DOHH2 (cell line): ENCODE results near the gene TNFRSF12A.

ENCODE experiments used
- H3F3A ChIP-seq: fragments of 200-600 bp; sonication (generic), shearing (Covaris generic); 2 replicates; pipeline ENCODE4 v1.6.0; 2016; ENCODE audit warnings: antibody characterized with exemption, mild to moderate bottlenecking; ENCODE audit not compliant: control insufficient read depth, insufficient read depth
- H3K27ac ChIP-seq: fragments of 200-600 bp; sonication (generic); 2 replicates; pipeline ENCODE4 v1.5.1; 2014; ENCODE audit warnings: low read depth, mild to moderate bottlenecking, low read length, moderate library complexity
- H3K27me3 ChIP-seq: fragments of 200-600 bp; sonication (generic); 2 replicates; pipeline ENCODE4 v1.6.1; 2014; ENCODE audit warnings: mild to moderate bottlenecking, low read length, mixed read lengths; ENCODE audit not compliant: control insufficient read depth
- H3K36me3 ChIP-seq: fragments of 200-600 bp; sonication (generic); 2 replicates; pipeline ENCODE4 v1.6.1; 2014; ENCODE audit warnings: mild to moderate bottlenecking, low read length, moderate library complexity, mixed read lengths; ENCODE audit not compliant: control insufficient read depth
- H3K4me1 ChIP-seq: fragments of 200-600 bp; sonication (generic); 2 replicates; pipeline ENCODE4 v1.6.1; 2014; ENCODE audit warnings: mild to moderate bottlenecking, low read length, mixed read lengths; ENCODE audit not compliant: control insufficient read depth
- H3K4me2 ChIP-seq: fragments of 200-600 bp; sonication (generic); 2 replicates; pipeline ENCODE4 v1.6.0; 2014; ENCODE audit warnings: mild to moderate bottlenecking, low read length, moderate library complexity
- H3K4me3 ChIP-seq: fragments of 200-600 bp; sonication (generic); 2 replicates; pipeline ENCODE4 v1.5.1; 2014; ENCODE audit warnings: mild to moderate bottlenecking, low read length, mixed read lengths
- H3K79me2 ChIP-seq: fragments of 200-600 bp; sonication (generic); 2 replicates; pipeline ENCODE4 v1.6.1; 2014; ENCODE audit warnings: mild to moderate bottlenecking, low read length, mixed read lengths; ENCODE audit not compliant: control insufficient read depth
- H3K9me2 ChIP-seq: fragments of 200-600 bp; sonication (generic); replicated peaks from 2 replicates; pipeline ENCODE4 v1.6.1; 2014; ENCODE audit warnings: mild to moderate bottlenecking, low read length, mixed read lengths; ENCODE audit not compliant: control insufficient read depth
- H3K9me3 ChIP-seq: fragments of 200-600 bp; sonication (generic); 2 replicates; pipeline ENCODE4 v1.6.1; 2014; ENCODE audit warnings: antibody characterized with exemption, low read length, mixed read lengths; ENCODE audit not compliant: control insufficient read depth, insufficient read depth
- H4K20me1 ChIP-seq: fragments of 200-600 bp; sonication (generic); 2 replicates; pipeline ENCODE4 v1.6.0; 2014; ENCODE audit warnings: low read depth, mild to moderate bottlenecking, antibody characterized with exemption, low read length, moderate library complexity; ENCODE audit not compliant: control insufficient read depth, insufficient read depth
- EZH2phosphoT487 ChIP-seq: fragments of 200-600 bp; sonication (generic); IDR thresholded peaks from 2 replicates; pipeline ENCODE4 v1.6.1; 2017; ENCODE audit warnings: borderline replicate concordance, mild to moderate bottlenecking, antibody characterized with exemption, low read length, moderate library complexity, mixed read lengths
- TF ChIP-seq, protein P1 (sequence below): fragments of 200-600 bp; sonication (generic); IDR thresholded peaks from one replicate; pipeline ENCODE4 v1.5.1; 2014; ENCODE audit warnings: antibody characterized with exemption, mild to moderate bottlenecking, low read depth, low read length; ENCODE audit not compliant: poor library complexity, severe bottlenecking

Gene TNFRSF12A

GRCh38 chr16:3032624-3033023 lies 12.5 kb downstream of the TNFRSF12A start:
- H3K4me3 ChIP-seq = no peak overlapping the region
- no peaks in the 10 kb centered on the region for H3K9me3 ChIP-seq
- peaks cover 80% of the 10 kb centered on the region for H3K27me3 ChIP-seq
- TF ChIP-seq, protein P1, sequence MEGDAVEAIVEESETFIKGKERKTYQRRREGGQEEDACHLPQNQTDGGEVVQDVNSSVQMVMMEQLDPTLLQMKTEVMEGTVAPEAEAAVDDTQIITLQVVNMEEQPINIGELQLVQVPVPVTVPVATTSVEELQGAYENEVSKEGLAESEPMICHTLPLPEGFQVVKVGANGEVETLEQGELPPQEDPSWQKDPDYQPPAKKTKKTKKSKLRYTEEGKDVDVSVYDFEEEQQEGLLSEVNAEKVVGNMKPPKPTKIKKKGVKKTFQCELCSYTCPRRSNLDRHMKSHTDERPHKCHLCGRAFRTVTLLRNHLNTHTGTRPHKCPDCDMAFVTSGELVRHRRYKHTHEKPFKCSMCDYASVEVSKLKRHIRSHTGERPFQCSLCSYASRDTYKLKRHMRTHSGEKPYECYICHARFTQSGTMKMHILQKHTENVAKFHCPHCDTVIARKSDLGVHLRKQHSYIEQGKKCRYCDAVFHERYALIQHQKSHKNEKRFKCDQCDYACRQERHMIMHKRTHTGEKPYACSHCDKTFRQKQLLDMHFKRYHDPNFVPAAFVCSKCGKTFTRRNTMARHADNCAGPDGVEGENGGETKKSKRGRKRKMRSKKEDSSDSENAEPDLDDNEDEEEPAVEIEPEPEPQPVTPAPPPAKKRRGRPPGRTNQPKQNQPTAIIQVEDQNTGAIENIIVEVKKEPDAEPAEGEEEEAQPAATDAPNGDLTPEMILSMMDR = no peak
- TF ChIP-seq EZH2phosphoT487 = peak; percentile 56; the same call in 1 of the 2 replicates
- no peaks in the 10 kb centered on the region; the same call in 1 of the 2 replicates for H4K20me1 ChIP-seq
- 0 out of 2 replicates have a peak, but pooled peaks cover 2% of the 10 kb centered on the region for H3F3A ChIP-seq
- peaks cover 23% of the 10 kb centered on the region for H3K4me1 ChIP-seq
- H3K9me2 ChIP-seq = no peaks in the 10 kb centered on the region
- H3K4me2 ChIP-seq = no peak overlapping the region
- H3K27ac ChIP-seq = no peak overlapping the region
- H3K36me3 ChIP-seq = no peaks in the 10 kb centered on the region
- H3K79me2 ChIP-seq = no peaks in the 10 kb centered on the region

- no peak overlapping the region for H3K4me2 ChIP-seq
- H3K4me1 ChIP-seq = peaks cover 8% of the 10 kb centered on the region; the same call in 1 of the 2 replicates
- H4K20me1 ChIP-seq = no peaks in the 10 kb centered on the region
- H3K27ac ChIP-seq = no peak overlapping the region
- H3K27me3 ChIP-seq = peaks cover 76% of the 10 kb centered on the region
- H3F3A ChIP-seq = no peaks in the 10 kb centered on the region
- no peaks in the 10 kb centered on the region for H3K9me3 ChIP-seq
- H3K9me2 ChIP-seq = no peaks in the 10 kb centered on the region
- H3K79me2 ChIP-seq = no peaks in the 10 kb centered on the region
- no peak overlapping the region for H3K4me3 ChIP-seq
- no peak for TF ChIP-seq EZH2phosphoT487
- TF ChIP-seq, protein P1 = no peak
- no peaks in the 10 kb centered on the region for H3K36me3 ChIP-seq
These were observed 15.3 kb downstream of the TNFRSF12A start for GRCh38 chr16:3035289-3035971.

- Histone ChIP-seq H3K9me2 (no peaks in the 10 kb centered on the region), H3K27ac (no peak overlapping the region), H3K4me2 (peak overlapping the region; percentile 37; the same call in 1 of the 2 replicates), H3K4me1 (peaks cover 8% of the 10 kb centered on the region; the same call in 1 of the 2 replicates), H4K20me1 (no peaks in the 10 kb centered on the region), H3K9me3 (no peaks in the 10 kb centered on the region), H3K4me3 (no peak overlapping the region), H3K27me3 (peaks cover 72% of the 10 kb centered on the region), H3F3A (no peaks in the 10 kb centered on the region), H3K79me2 (no peaks in the 10 kb centered on the region), H3K36me3 (no peaks in the 10 kb centered on the region)
- TF ChIP-seq, protein P1 = no peak
- TF ChIP-seq EZH2phosphoT487 = peak; percentile 80; the same call in 1 of the 2 replicates
These were observed 16.0 kb downstream of the TNFRSF12A start for GRCh38 chr16:3035972-3036725.
